Fibroblast of lung (primary cell): ENCODE results near the gene OR5B17. TPM values are rescaled to one million over a fixed set of nuclear protein-coding genes. Genes with fewer than 3 reads are reported as not detected.

Source experiments
- DNase-seq, 2 donors: peaks; one replicate each; pipeline versions ENCODE4 v3.0.0 to v3.0.0-alpha.2; 2010; ENCODE audit warnings: low read depth in 2 of 2
- H2AFZ ChIP-seq: 2 replicates; pipeline ENCODE4 v1.5.1; 2012; ENCODE audit warnings: low read length, control low read depth, inconsistent platforms
- H3K27ac ChIP-seq: 2 replicates; pipeline ENCODE4 v1.5.1; 2011; ENCODE audit warnings: low read length, control low read depth; ENCODE audit not compliant: insufficient read depth
- H3K27me3 ChIP-seq: 2 replicates; pipeline ENCODE4 v1.5.1; 2011; ENCODE audit warnings: mild to moderate bottlenecking, low read length; ENCODE audit not compliant: control insufficient read depth, insufficient read depth
- H3K36me3 ChIP-seq: 2 replicates; pipeline ENCODE4 v1.5.1; 2011; ENCODE audit warnings: low read length; ENCODE audit not compliant: control insufficient read depth, insufficient read depth
- H3K4me1 ChIP-seq: 2 replicates; pipeline ENCODE4 v1.5.1; 2011; ENCODE audit warnings: low read length; ENCODE audit not compliant: control insufficient read depth, insufficient read depth; ENCODE audit errors: extremely low read depth
- H3K4me2 ChIP-seq: 2 replicates; pipeline ENCODE4 v1.5.1; 2011; ENCODE audit warnings: low read length, control low read depth; ENCODE audit not compliant: insufficient read depth; ENCODE audit errors: extremely low read depth
- H3K4me3 ChIP-seq, 4 experiments: fragments of 200-600 bp in 1 of 4; sonication (generic) in 1 of 4; replicated peaks in 1 of 4; 2 replicates each; pipeline ENCODE4 v1.5.1; 2011 to 2016; ENCODE audit warnings: low read length in 4 of 4, low read depth in 3 of 4, mild to moderate bottlenecking in 3 of 4, control low read depth in 2 of 4, inconsistent platforms in 1 of 4, mixed read lengths in 1 of 4; ENCODE audit not compliant: insufficient read depth in 1 of 4; ENCODE audit errors: control extremely low read depth in 1 of 4
- H3K79me2 ChIP-seq: 2 replicates; pipeline ENCODE4 v1.5.1; 2012; ENCODE audit warnings: mild to moderate bottlenecking, low read length, inconsistent platforms; ENCODE audit not compliant: control insufficient read depth, insufficient read depth
- H3K9ac ChIP-seq: 2 replicates; pipeline ENCODE4 v1.5.1; 2011; ENCODE audit warnings: mild to moderate bottlenecking, low read length, control low read depth; ENCODE audit not compliant: insufficient read depth
- H3K9me3 ChIP-seq: 2 replicates; pipeline ENCODE4 v1.5.1; 2012; ENCODE audit warnings: low read depth, low read length; ENCODE audit not compliant: control insufficient read depth, insufficient read depth
- H4K20me1 ChIP-seq: 2 replicates; pipeline ENCODE4 v1.5.1; 2011; ENCODE audit warnings: low read length; ENCODE audit not compliant: control insufficient read depth, insufficient read depth; ENCODE audit errors: extremely low read depth
- CTCF ChIP-seq, 2 donors: IDR thresholded peaks in 1 of 2; conservative IDR thresholded peaks in 1 of 2; 1 replicate in 1 of 2; 2 replicates in 1 of 2; pipeline ENCODE4 v1.5.1; 2011 to 2012; ENCODE audit warnings: low read length in 2 of 2, control low read depth in 1 of 2, inconsistent platforms in 1 of 2, low read depth in 1 of 2, mild to moderate bottlenecking in 1 of 2
- EZH2 ChIP-seq: IDR thresholded peaks from 2 replicates; pipeline ENCODE4 v1.5.1; 2012; ENCODE audit warnings: low read length, control low read depth, mild to moderate bottlenecking; ENCODE audit errors: missing control alignments
- polyA plus RNA-seq, 2 donors: library from polyadenylated mRNA; depleted of rRNA in 1 of 2; stranded (reverse) in 1 of 2; unstranded in 1 of 2; fragments of >200 nt; gene quantifications; 2 replicates each; pipeline ENCODE4 v1.2.1, GENCODE V29; 2011 to 2012; ENCODE audit warnings: missing spikeins in 1 of 2
- total RNA-seq: library from RNA; depleted of rRNA; stranded (reverse); fragments of >200 nt; gene quantifications from 2 replicates; pipeline ENCODE4 v1.2.1, GENCODE V29; 2014

Gene OR5B17
- total and polyA plus RNA-seq, 2 donors (not counting 1 experiment from before 2014, with no cell fraction given) = not detected

GRCh38 chr11:58318532-58318931 lies 40.3 kb downstream of the OR5B17 start:
- no peak overlapping the region for H3K9ac ChIP-seq
- TF ChIP-seq EZH2 (no peak), CTCF (conservative IDR thresholded peaks at IDR 0.05 in 1 of 2, IDR thresholded peaks at IDR 0.05 in 1 of 2; ENCODE audit: low read depth in 1 of 2, low read length in 2 of 2) (no peak)
- H3K36me3 ChIP-seq = no peaks in the 10 kb centered on the region
- DNase-seq = peak in 1 of 2 donors; percentile 15
- H3K9me3 ChIP-seq = no peaks in the 10 kb centered on the region
- no peak overlapping the region for H2AFZ ChIP-seq
- no peaks in the 10 kb centered on the region for H3K79me2 ChIP-seq
- no peaks in the 10 kb centered on the region for H3K27me3 ChIP-seq
- H3K4me3 ChIP-seq = no peak overlapping the region
- no peak overlapping the region for H3K4me2 ChIP-seq
- no peaks in the 10 kb centered on the region for H4K20me1 ChIP-seq
- peak overlapping the region; percentile 70 for H3K27ac ChIP-seq
- H3K4me1 ChIP-seq = peaks cover 12% of the 10 kb centered on the region

GRCh38 chr11:58316142-58316541 lies 42.7 kb downstream of the OR5B17 start:
- Histone ChIP-seq H4K20me1 (no peaks in the 10 kb centered on the region), H3K79me2 (no peaks in the 10 kb centered on the region), H3K27ac (peak overlapping the region; percentile 59), H3K4me3 (no peak overlapping the region), H3K4me2 (no peak overlapping the region), H3K27me3 (no peaks in the 10 kb centered on the region), H3K4me1 (peaks cover 12% of the 10 kb centered on the region), H3K36me3 (no peaks in the 10 kb centered on the region), H3K9ac (no peak overlapping the region), H2AFZ (no peak overlapping the region), H3K9me3 (no peaks in the 10 kb centered on the region)
- peak; percentile 5 to 69 for DNase-seq
- TF ChIP-seq CTCF (conservative IDR thresholded peaks at IDR 0.05 in 1 of 2, IDR thresholded peaks at IDR 0.05 in 1 of 2; ENCODE audit: low read depth in 1 of 2, low read length in 2 of 2) (no peak), EZH2 (no peak)

Other genes starting within 250 kb of the OR5B17 start
- gene OR9I1, start 233.5 kb downstream of the OR5B17 start, total RNA-seq = not detected in 2 replicates
- not detected in 2 replicates for gene OR9I1, start 233.5 kb downstream of the OR5B17 start, polyA plus RNA-seq
- gene OR9Q2, start 170.0 kb downstream of the OR5B17 start, total RNA-seq = not detected in 2 replicates
- not detected in 2 replicates for gene OR9Q2, start 170.0 kb downstream of the OR5B17 start, polyA plus RNA-seq
- not detected in 2 replicates for gene OR1S2, start 154.9 kb downstream of the OR5B17 start, total RNA-seq
- gene OR1S2, start 154.9 kb downstream of the OR5B17 start, polyA plus RNA-seq = not detected in 2 replicates
- gene OR1S1, start 146.3 kb downstream of the OR5B17 start, total RNA-seq = not detected in 2 replicates
- gene OR1S1, start 146.3 kb downstream of the OR5B17 start, polyA plus RNA-seq = not detected in 2 replicates
- not detected in 2 replicates for gene OR10Q1, start 130.2 kb downstream of the OR5B17 start, total RNA-seq
- 0.24 TPM in 1 of 2 replicates, not detected in the other for gene OR10Q1, start 130.2 kb downstream of the OR5B17 start, polyA plus RNA-seq
- not detected in 2 replicates for gene OR10W1, start 90.8 kb downstream of the OR5B17 start, total RNA-seq
- not detected in 2 replicates for gene OR10W1, start 90.8 kb downstream of the OR5B17 start, polyA plus RNA-seq
- not detected in 2 replicates for gene OR5B3, start 47.8 kb upstream of the OR5B17 start, total RNA-seq
- not detected in 2 replicates for gene OR5B3, start 47.8 kb upstream of the OR5B17 start, polyA plus RNA-seq
- not detected in 2 replicates for gene OR5B2, start 69.1 kb upstream of the OR5B17 start, total RNA-seq
- gene OR5B2, start 69.1 kb upstream of the OR5B17 start, polyA plus RNA-seq = not detected in 2 replicates
- not detected in 2 replicates for gene OR5B12, start 83.2 kb upstream of the OR5B17 start, total RNA-seq
- 0.02 and 0.11 TPM in 2 replicates for gene OR5B12, start 83.2 kb upstream of the OR5B17 start, polyA plus RNA-seq
- gene OR5B21, start 149.0 kb upstream of the OR5B17 start, total RNA-seq = not detected in 2 replicates
- not detected in 2 replicates for gene OR5B21, start 149.0 kb upstream of the OR5B17 start, polyA plus RNA-seq
- 2.8 and 8.6 TPM in 2 replicates for gene LPXN, start 216.8 kb upstream of the OR5B17 start, total RNA-seq
- gene LPXN, start 216.8 kb upstream of the OR5B17 start, polyA plus RNA-seq = 9.2 and 40.2 TPM in 2 replicates
- 36.7 and 50.2 TPM in 2 replicates for gene ZFP91, start 220.0 kb upstream of the OR5B17 start, total RNA-seq
- gene ZFP91, start 220.0 kb upstream of the OR5B17 start, polyA plus RNA-seq = 56.9 and 64.2 TPM in 2 replicates